Kidney (tissue), 14 donors: Measurements from ENCODE around the gene PPIL1. TPM values are rescaled to one million over a fixed set of nuclear protein-coding genes. Genes with fewer than 3 reads are reported as not detected.

ENCODE experiments used
- DNase-seq, 5 donors: peaks; one replicate each; pipeline ENCODE4 v3.0.0-alpha.2; 2013 to 2020
- FAIRE-seq: peaks from 2 replicates; lab custom pipeline; 2012; peaks lifted over from hg19 to GRCh38; lab: Jason Lieb, UNC
- H3K27ac ChIP-seq, 2 donors: one replicate each; pipeline ENCODE4 v1.7.0; 2013; ENCODE audit warnings: low read depth in 2 of 2, low read length in 2 of 2, inconsistent platforms in 1 of 2
- H3K27me3 ChIP-seq: one replicate; pipeline ENCODE4 v1.7.1; 2013; ENCODE audit warnings: low read length, inconsistent platforms; ENCODE audit not compliant: control insufficient read depth, insufficient read depth
- H3K36me3 ChIP-seq, 3 donors: one replicate each; pipeline versions ENCODE4 v1.7.0 to v1.7.1; 2013; ENCODE audit warnings: low read length in 3 of 3, control low read depth in 1 of 3, inconsistent platforms in 1 of 3; ENCODE audit not compliant: insufficient read depth in 3 of 3, control insufficient read depth in 2 of 3
- H3K4me1 ChIP-seq, 3 donors: one replicate each; pipeline versions ENCODE4 v1.7.0 to v1.7.1; 2013; ENCODE audit warnings: low read length in 3 of 3, inconsistent platforms in 1 of 3, low read depth in 1 of 3; ENCODE audit not compliant: control insufficient read depth in 2 of 3, insufficient read depth in 2 of 3
- H3K4me3 ChIP-seq, 3 donors: one replicate each; pipeline versions ENCODE4 v1.7.0 to v1.8.1; 2013; ENCODE audit warnings: low read length in 3 of 3, control low read depth in 1 of 3, inconsistent platforms in 1 of 3
- H3K9ac ChIP-seq, 3 donors: one replicate each; pipeline versions ENCODE4 v1.7.0 to v1.7.1; 2013; ENCODE audit warnings: low read length in 3 of 3, control low read depth in 1 of 3, inconsistent platforms in 1 of 3
- H3K9me3 ChIP-seq, 3 donors: one replicate each; pipeline versions ENCODE4 v1.7.0 to v1.7.1; 2013; ENCODE audit warnings: low read length in 3 of 3, control low read depth in 1 of 3, inconsistent platforms in 1 of 3; ENCODE audit not compliant: control insufficient read depth in 2 of 3, insufficient read depth in 1 of 3
- intact Hi-C: fragments of 100-400 bp; cut with DNase I; formaldehyde crosslinking; loops from one replicate; pipeline ENCODE4 v1.11.1; 2022
- polyA plus RNA-seq: library from polyadenylated mRNA; stranded (reverse); fragments of 350-450 nt; fragmentation: Illumina TruSeq; extraction: RNeasy Lipid Tissue Mini Kit (QIAGEN cat#74804); gene quantifications from one replicate; pipeline ENCODE4 v1.2.3, GENCODE V29; 2014; ENCODE audit warnings: low read depth, low replicate concordance; ENCODE audit not compliant: insufficient read depth
- total RNA-seq: library from RNA; stranded (reverse); fragmentation: NEBNext Ultra II Directional; extraction: Animal tissue kit (Norgen Biotek cat#: 25700); gene quantifications from one replicate; pipeline ENCODE4 v1.2.1, GENCODE V29; 2021
- TF ChIP-seq, protein P1 (sequence below): IDR thresholded peaks from 3 replicates; pipeline ENCODE4 v1.5.1; 2012; ENCODE audit warnings: mild to moderate bottlenecking, moderate library complexity, borderline replicate concordance; ENCODE audit not compliant: insufficient read depth; ENCODE audit errors: extremely low read depth
- donor health status: control.
- donor health status: control.
- donor health status: control.
- donor health status: control.
- donor health status: control.
- donor health status: DM: yes; HTN: yes; CAD: no.
- donor health status: Normal renal cell carcinoma (clear cell type).

The PPIL1 gene
- total and polyA plus RNA-seq, 2 donors from 2014 or later = 21.3 to 40.1 TPM

- Histone ChIP-seq H3K9me3 (no peaks in the 10 kb centered on the region), H3K27me3 (no peaks in the 10 kb centered on the region), H3K27ac (peak overlapping the region in 1 of 2 donors; percentile 33), H3K9ac (peak overlapping the region in 1 of 3 donors; percentile 36), H3K4me3 (no peak overlapping the region), H3K4me1 (peaks cover 0 to 29% (median 16%) of the 10 kb centered on the region in 3 donors), H3K36me3 (no peaks in the 10 kb centered on the region)
- FAIRE-seq (no peak), DNase-seq (no peak)
- intact Hi-C loops = no loop called here
- TF ChIP-seq, protein P1, sequence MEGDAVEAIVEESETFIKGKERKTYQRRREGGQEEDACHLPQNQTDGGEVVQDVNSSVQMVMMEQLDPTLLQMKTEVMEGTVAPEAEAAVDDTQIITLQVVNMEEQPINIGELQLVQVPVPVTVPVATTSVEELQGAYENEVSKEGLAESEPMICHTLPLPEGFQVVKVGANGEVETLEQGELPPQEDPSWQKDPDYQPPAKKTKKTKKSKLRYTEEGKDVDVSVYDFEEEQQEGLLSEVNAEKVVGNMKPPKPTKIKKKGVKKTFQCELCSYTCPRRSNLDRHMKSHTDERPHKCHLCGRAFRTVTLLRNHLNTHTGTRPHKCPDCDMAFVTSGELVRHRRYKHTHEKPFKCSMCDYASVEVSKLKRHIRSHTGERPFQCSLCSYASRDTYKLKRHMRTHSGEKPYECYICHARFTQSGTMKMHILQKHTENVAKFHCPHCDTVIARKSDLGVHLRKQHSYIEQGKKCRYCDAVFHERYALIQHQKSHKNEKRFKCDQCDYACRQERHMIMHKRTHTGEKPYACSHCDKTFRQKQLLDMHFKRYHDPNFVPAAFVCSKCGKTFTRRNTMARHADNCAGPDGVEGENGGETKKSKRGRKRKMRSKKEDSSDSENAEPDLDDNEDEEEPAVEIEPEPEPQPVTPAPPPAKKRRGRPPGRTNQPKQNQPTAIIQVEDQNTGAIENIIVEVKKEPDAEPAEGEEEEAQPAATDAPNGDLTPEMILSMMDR = no peak
Measured at GRCh38 chr6:36821581-36822335, 52.8 kb downstream of the PPIL1 start.

GRCh38 chr6:36820700-36821580 lies 53.7 kb downstream of the PPIL1 start:
- TF ChIP-seq, protein P1 = no peak
- H3K9me3 ChIP-seq = no peaks in the 10 kb centered on the region
- peaks cover 0 to 25% (median 13%) of the 10 kb centered on the region in 3 donors for H3K4me1 ChIP-seq
- no peaks in the 10 kb centered on the region for H3K36me3 ChIP-seq
- DNase-seq = no peak
- intact Hi-C loops = no loop called here
- FAIRE-seq = no peak
- H3K9ac ChIP-seq = peak overlapping the region in 1 of 3 donors; percentile 36
- H3K4me3 ChIP-seq = no peak overlapping the region
- H3K27me3 ChIP-seq = no peaks in the 10 kb centered on the region
- peak overlapping the region in 1 of 2 donors; percentile 23 for H3K27ac ChIP-seq

GRCh38 chr6:36818756-36819155 lies 55.8 kb downstream of the PPIL1 start:
- intact Hi-C loops = no loop called here
- H3K4me3 ChIP-seq = no peak overlapping the region
- H3K36me3 ChIP-seq = no peaks in the 10 kb centered on the region
- H3K27ac ChIP-seq = peak overlapping the region in 1 of 2 donors; percentile 6
- no peaks in the 10 kb centered on the region for H3K27me3 ChIP-seq
- peaks cover 0 to 14% (median 4%) of the 10 kb centered on the region in 3 donors for H3K4me1 ChIP-seq
- DNase-seq (peak in 1 of 5 donors; percentile 79), FAIRE-seq (no peak)
- TF ChIP-seq, protein P1 = no peak
- H3K9me3 ChIP-seq = no peaks in the 10 kb centered on the region
- H3K9ac ChIP-seq = no peak overlapping the region
